Muscle layer of colon (tissue), 2 donors: ENCODE results near the gene GPR22.

ENCODE experiments used
- H3K27ac ChIP-seq: one replicate; pipeline ENCODE4 v1.7.0; 2013; ENCODE audit warnings: low read depth, mild to moderate bottlenecking, low read length, moderate library complexity
- H3K27me3 ChIP-seq, 2 donors: one replicate each; pipeline ENCODE4 v1.7.0; 2013; ENCODE audit warnings: low read length in 2 of 2, mild to moderate bottlenecking in 2 of 2; ENCODE audit not compliant: insufficient read depth in 2 of 2, control insufficient read depth in 1 of 2
- H3K36me3 ChIP-seq: one replicate; pipeline ENCODE4 v1.7.0; 2013; ENCODE audit warnings: mild to moderate bottlenecking, low read length; ENCODE audit not compliant: insufficient read depth
- H3K4me1 ChIP-seq: one replicate; pipeline ENCODE4 v1.7.0; 2013; ENCODE audit warnings: mild to moderate bottlenecking, low read length; ENCODE audit not compliant: insufficient read depth
- H3K4me3 ChIP-seq, 2 donors: one replicate each; pipeline ENCODE4 v1.7.0; 2013; ENCODE audit warnings: low read length in 2 of 2, low read depth in 1 of 2, mild to moderate bottlenecking in 1 of 2, moderate library complexity in 1 of 2
- H3K9ac ChIP-seq: one replicate; pipeline ENCODE4 v1.7.0; 2013; ENCODE audit warnings: low read length
- H3K9me3 ChIP-seq: one replicate; pipeline ENCODE4 v1.7.0; 2013; ENCODE audit warnings: mild to moderate bottlenecking, low read length
- donor health status: abdominal sarcoma.
- donor health status: Adenocarcinoma of cecum.

GPR22 gene

GRCh38 chr7:107450970-107451369, 18.9 kb upstream of the GPR22 start:
- H3K27ac ChIP-seq = no peak overlapping the region
- H3K27me3 ChIP-seq = no peaks in the 10 kb centered on the region
- H3K9me3 ChIP-seq = no peaks in the 10 kb centered on the region
- no peaks in the 10 kb centered on the region for H3K36me3 ChIP-seq
- no peak overlapping the region for H3K9ac ChIP-seq
- H3K4me1 ChIP-seq = no peaks in the 10 kb centered on the region
- no peak overlapping the region for H3K4me3 ChIP-seq

- Histone ChIP-seq H3K4me1 (no peaks in the 10 kb centered on the region), H3K9me3 (no peaks in the 10 kb centered on the region), H3K36me3 (no peaks in the 10 kb centered on the region), H3K27me3 (no peaks in the 10 kb centered on the region), H3K4me3 (no peak overlapping the region), H3K9ac (no peak overlapping the region), H3K27ac (no peak overlapping the region)
These were observed 16.5 kb upstream of the GPR22 start for GRCh38 chr7:107453388-107453787.

- H3K4me1 ChIP-seq = no peaks in the 10 kb centered on the region
- no peak overlapping the region for H3K27ac ChIP-seq
- H3K9ac ChIP-seq = no peak overlapping the region
- H3K9me3 ChIP-seq = no peaks in the 10 kb centered on the region
- no peak overlapping the region for H3K4me3 ChIP-seq
- H3K27me3 ChIP-seq = no peaks in the 10 kb centered on the region
- H3K36me3 ChIP-seq = no peaks in the 10 kb centered on the region
These were observed 7.8 kb upstream of the GPR22 start for GRCh38 chr7:107461938-107462533.

DNA sequence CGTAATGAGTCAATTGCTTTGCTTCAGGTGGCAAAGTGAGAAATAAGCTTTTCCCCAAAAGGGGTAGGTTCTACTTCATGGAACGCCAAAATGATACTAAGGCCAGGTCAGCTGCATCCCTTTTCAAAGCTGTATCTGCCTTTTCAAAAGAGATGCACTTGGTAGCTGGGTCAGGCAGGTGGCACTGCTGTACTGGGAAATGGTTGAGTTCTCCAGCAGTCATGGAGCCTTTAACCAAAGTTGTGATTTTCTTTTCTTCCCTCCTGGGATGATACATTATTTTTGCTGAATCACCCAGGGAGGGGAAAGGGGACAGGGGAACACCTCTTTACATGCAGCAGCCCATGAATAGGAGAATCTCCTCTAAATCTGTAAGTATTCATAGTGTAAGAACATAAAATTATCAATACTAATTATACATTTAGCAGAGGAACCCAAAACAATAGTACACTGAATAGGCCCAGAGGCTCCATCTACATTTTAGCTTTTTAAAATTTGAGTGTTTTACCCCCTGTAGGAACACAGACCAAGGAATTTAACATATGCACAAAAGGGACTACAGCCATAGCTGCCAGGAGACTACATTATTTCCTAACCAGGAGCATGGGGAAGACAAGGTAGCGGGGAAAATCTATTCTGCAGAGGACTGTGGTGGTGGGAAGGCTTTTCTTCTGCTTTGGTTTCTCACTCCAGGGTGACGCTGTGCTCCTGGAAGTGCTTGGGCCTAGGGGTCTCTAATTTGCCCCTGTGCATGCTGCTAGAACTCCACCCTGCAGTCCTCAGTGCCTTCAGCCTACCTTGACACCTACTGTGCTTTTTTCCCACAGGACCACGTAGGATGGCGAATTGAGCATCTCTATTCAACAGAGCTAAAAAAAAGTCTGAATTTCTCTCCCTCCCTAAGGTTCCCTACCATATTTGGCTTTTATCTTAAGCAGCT, 6.4 kb upstream of the GPR22 start:
- Histone ChIP-seq H3K27me3 (no peaks in the 10 kb centered on the region), H3K9me3 (no peaks in the 10 kb centered on the region), H3K4me1 (no peaks in the 10 kb centered on the region), H3K9ac (no peak overlapping the region), H3K4me3 (no peak overlapping the region), H3K36me3 (no peaks in the 10 kb centered on the region), H3K27ac (no peak overlapping the region)

- Histone ChIP-seq H3K9ac (no peak overlapping the region), H3K27ac (no peak overlapping the region), H3K36me3 (no peaks in the 10 kb centered on the region), H3K27me3 (no peaks in the 10 kb centered on the region), H3K4me3 (no peak overlapping the region), H3K9me3 (no peaks in the 10 kb centered on the region), H3K4me1 (no peaks in the 10 kb centered on the region)
These were observed 5.1 kb upstream of the GPR22 start for GRCh38 chr7:107464666-107465226.

- no peaks in the 10 kb centered on the region for H3K4me1 ChIP-seq
- H3K36me3 ChIP-seq = no peaks in the 10 kb centered on the region
- H3K9me3 ChIP-seq = no peaks in the 10 kb centered on the region
- H3K27ac ChIP-seq = no peak overlapping the region
- no peaks in the 10 kb centered on the region for H3K27me3 ChIP-seq
- no peak overlapping the region for H3K9ac ChIP-seq
- H3K4me3 ChIP-seq = no peak overlapping the region
These were observed 1.9 kb upstream of the GPR22 start for GRCh38 chr7:107467972-107468371.

- Histone ChIP-seq H3K27me3 (no peaks in the 10 kb centered on the region), H3K36me3 (no peaks in the 10 kb centered on the region), H3K9ac (no peak overlapping the region), H3K4me1 (no peaks in the 10 kb centered on the region), H3K9me3 (no peaks in the 10 kb centered on the region), H3K4me3 (no peak overlapping the region), H3K27ac (no peak overlapping the region)
These were observed 1.0 kb upstream of the GPR22 start for GRCh38 chr7:107468824-107469223.

DNA sequence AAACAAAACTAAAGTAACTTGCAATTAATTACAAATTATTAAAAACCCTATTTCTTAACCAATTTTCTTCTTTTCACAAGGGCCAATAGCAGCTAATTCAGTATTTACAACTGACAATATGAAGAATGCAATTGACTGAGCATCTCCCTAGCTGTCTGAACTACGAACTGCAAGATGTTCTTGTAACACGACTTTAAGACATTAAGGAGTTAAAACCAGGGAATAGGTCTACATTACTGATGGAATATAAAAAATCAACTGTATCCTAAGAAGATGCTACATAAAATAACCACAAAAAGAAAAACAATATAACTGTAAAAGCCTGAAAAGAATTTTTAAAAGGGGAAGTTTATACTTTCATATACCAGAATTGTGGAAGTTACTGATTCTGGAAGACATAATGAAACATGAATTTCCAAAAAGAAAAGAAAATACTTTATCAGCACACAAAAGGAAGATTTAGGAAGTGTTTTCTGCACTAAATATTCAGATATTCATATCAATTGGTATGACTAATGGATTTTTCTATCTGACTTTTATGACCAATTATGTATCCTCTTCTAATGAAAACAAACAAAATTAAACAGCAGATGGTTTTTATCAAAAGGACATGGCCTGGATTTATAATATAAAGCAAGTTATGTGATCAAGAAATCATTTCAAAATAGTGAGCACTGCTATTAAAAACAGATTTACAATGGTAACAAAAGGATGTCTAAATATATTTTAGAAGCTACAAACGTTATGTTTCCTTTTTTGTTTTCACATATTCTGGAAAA, 1.6 kb downstream of the GPR22 start:
- Histone ChIP-seq H3K9ac (no peak overlapping the region), H3K27ac (no peak overlapping the region)

GRCh38 chr7:107472116-107472515, 2.3 kb downstream of the GPR22 start:
- Histone ChIP-seq H3K27ac (no peak overlapping the region), H3K27me3 (no peaks in the 10 kb centered on the region), H3K4me1 (no peaks in the 10 kb centered on the region), H3K9me3 (no peaks in the 10 kb centered on the region), H3K9ac (no peak overlapping the region), H3K4me3 (no peak overlapping the region), H3K36me3 (no peaks in the 10 kb centered on the region)

More for the DNA sequence above, 1.6 kb downstream of the GPR22 start:
- no peaks in the 10 kb centered on the region for H3K9me3 ChIP-seq
- no peak overlapping the region for H3K4me3 ChIP-seq
- no peaks in the 10 kb centered on the region for H3K36me3 ChIP-seq
- H3K4me1 ChIP-seq = no peaks in the 10 kb centered on the region
- H3K27me3 ChIP-seq = no peaks in the 10 kb centered on the region

DNA sequence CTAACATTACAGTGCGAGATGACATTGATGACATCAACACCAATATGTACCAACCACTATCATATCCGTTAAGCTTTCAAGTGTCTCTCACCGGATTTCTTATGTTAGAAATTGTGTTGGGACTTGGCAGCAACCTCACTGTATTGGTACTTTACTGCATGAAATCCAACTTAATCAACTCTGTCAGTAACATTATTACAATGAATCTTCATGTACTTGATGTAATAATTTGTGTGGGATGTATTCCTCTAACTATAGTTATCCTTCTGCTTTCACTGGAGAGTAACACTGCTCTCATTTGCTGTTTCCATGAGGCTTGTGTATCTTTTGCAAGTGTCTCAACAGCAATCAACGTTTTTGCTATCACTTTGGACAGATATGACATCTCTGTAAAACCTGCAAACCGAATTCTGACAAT, 4.3 kb downstream of the GPR22 start:
- Histone ChIP-seq H3K27ac (no peak overlapping the region), H3K36me3 (no peaks in the 10 kb centered on the region), H3K9ac (no peak overlapping the region), H3K9me3 (no peaks in the 10 kb centered on the region), H3K27me3 (no peaks in the 10 kb centered on the region), H3K4me3 (no peak overlapping the region), H3K4me1 (no peaks in the 10 kb centered on the region)

DNA sequence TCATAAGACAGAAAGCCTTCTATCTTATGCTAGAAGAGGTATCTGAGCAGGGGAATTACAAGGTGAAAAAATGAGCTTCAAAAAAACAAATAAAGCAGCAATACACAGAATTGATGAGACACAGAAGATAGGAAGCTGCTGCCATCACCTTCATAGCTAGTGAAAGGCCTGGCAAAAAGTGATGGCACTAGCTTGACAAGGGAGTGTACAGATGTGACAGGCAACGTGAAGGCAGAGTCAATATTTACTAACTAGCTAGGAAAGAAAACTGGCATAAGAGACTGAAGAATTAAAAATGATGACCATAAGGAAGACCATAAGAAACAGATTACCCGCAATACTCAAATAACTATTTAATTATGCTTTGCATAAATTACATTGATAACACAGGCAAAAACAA, 9.4 kb downstream of the GPR22 start:
- no peaks in the 10 kb centered on the region for H3K27me3 ChIP-seq
- no peaks in the 10 kb centered on the region for H3K4me1 ChIP-seq
- no peak overlapping the region for H3K27ac ChIP-seq
- no peaks in the 10 kb centered on the region for H3K36me3 ChIP-seq
- no peak overlapping the region for H3K9ac ChIP-seq
- H3K9me3 ChIP-seq = no peaks in the 10 kb centered on the region
- H3K4me3 ChIP-seq = no peak overlapping the region
